ENCODE results near the gene PPP2R1B. TPM values are rescaled to one million over a fixed set of nuclear protein-coding genes. Genes with fewer than 3 reads are reported as not detected.

The PPP2R1B gene
- total and polyA plus RNA-seq, 8 donors = 12.6 to 50.1 (median 31.3) TPM

DNA sequence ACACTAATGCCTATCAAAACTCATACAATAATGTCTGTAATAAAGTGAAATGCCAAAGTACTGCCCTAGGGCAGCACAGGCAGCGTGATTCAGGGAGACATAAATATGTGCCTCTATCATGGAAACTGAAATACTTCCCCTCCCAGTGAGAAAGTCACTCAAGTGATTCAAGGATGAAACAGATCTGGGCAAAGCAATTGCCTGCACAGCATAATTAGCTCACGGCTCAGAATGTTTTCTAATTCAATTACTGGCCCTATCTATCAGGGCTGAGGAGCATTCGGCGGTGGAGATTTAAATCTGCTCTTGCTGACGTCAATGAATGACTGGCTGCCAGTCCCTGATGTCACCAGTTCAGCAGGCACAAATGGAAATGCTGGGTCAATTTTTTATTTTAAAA is 27.7 kb upstream of the PPP2R1B start:
- no peaks in the 10 kb centered on the region for H3K27me3 ChIP-seq
- intact Hi-C loops (cut with DNase I) = no loop called here
- H3K27ac ChIP-seq = no peak overlapping the region
- H3K9me3 ChIP-seq = no peaks in the 10 kb centered on the region
- ATAC-seq (peak in 2 of 4 donors; percentile 30 to 31), FAIRE-seq (no peak), DNase-seq (no peak)
- no peak overlapping the region for H3K4me3 ChIP-seq
- 85 to 89% methylated on average over 5 of the region's 5 CpGs for WGBS, 2 donors
- H3K4me1 ChIP-seq = peaks cover 0 to 8% (median 0%) of the 10 kb centered on the region in 3 donors
- no peaks in the 10 kb centered on the region for H3K36me3 ChIP-seq
- TF ChIP-seq, protein P1, sequence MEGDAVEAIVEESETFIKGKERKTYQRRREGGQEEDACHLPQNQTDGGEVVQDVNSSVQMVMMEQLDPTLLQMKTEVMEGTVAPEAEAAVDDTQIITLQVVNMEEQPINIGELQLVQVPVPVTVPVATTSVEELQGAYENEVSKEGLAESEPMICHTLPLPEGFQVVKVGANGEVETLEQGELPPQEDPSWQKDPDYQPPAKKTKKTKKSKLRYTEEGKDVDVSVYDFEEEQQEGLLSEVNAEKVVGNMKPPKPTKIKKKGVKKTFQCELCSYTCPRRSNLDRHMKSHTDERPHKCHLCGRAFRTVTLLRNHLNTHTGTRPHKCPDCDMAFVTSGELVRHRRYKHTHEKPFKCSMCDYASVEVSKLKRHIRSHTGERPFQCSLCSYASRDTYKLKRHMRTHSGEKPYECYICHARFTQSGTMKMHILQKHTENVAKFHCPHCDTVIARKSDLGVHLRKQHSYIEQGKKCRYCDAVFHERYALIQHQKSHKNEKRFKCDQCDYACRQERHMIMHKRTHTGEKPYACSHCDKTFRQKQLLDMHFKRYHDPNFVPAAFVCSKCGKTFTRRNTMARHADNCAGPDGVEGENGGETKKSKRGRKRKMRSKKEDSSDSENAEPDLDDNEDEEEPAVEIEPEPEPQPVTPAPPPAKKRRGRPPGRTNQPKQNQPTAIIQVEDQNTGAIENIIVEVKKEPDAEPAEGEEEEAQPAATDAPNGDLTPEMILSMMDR (IDR thresholded peaks at IDR 0.05) = no peak

DNA sequence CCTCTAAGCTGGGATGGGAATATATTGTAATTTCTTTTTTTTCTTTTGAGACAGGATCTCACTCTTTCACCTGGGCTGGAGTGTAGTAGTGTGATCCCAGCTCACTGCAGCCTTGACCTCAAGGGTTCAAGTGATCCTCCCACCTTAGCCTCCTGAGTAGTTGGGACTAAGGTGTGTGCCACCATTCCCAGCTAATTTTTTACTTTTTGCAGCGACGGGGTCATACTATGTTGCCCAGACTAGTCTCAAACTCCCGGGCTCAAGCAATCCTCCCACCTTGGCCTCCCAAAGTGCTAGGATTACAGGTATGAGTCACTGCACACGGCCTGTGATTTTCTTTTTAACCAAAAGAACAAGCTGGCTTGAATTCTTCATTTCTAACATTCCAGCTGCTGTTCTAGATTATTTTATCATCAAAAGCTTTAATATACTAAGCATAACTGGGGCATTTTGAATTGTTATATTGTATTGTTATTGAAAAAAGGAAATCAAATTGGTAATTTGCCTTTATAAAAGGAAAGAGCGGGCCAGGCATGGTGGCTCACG is 26.8 kb upstream of the PPP2R1B start:
- ATAC-seq = no peak
- WGBS, 2 donors = 92 to 97% methylated on average over 6 of the region's 6 CpGs
- intact Hi-C loops (cut with DNase I) = no loop called here
- no peaks in the 10 kb centered on the region for H3K36me3 ChIP-seq
- no peak for DNase-seq
- no peak for FAIRE-seq
- TF ChIP-seq, protein P1 (IDR thresholded peaks at IDR 0.05) = no peak
- H3K4me1 ChIP-seq = peaks cover 0 to 8% (median 0%) of the 10 kb centered on the region in 3 donors
- H3K27ac ChIP-seq = no peak overlapping the region
- H3K9me3 ChIP-seq = no peaks in the 10 kb centered on the region
- H3K4me3 ChIP-seq = no peak overlapping the region
- H3K27me3 ChIP-seq = no peaks in the 10 kb centered on the region

DNA sequence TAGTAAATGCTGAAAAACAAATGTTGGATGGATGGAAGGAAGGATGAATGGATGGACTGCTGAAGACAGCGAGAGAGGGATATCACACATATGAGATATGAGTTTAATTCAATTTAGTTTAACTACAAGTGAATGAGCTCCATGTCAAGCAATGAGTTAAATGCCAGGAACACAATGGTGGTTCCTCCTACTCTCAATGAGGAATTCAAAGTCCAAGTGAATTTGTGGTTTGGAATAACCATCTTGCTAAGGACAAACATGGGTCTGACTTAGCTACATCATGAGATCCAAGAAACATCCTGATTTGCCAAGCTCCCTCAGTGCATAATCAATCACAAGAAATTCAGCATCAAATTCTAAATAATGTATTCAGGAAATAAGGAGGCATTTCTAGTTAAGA is 26.1 kb upstream of the PPP2R1B start:
- H3K27me3 ChIP-seq = no peaks in the 10 kb centered on the region
- intact Hi-C loops (cut with DNase I) = no loop called here
- TF ChIP-seq, protein P1 (IDR thresholded peaks at IDR 0.05) = no peak
- no peaks in the 10 kb centered on the region for H3K9me3 ChIP-seq
- DNase-seq (no peak), FAIRE-seq (no peak), ATAC-seq (no peak)
- 98 to 100% methylated on average over 1 of the region's 1 CpG for WGBS, 2 donors
- peaks cover 0 to 8% (median 0%) of the 10 kb centered on the region in 3 donors for H3K4me1 ChIP-seq
- H3K36me3 ChIP-seq = no peaks in the 10 kb centered on the region
- no peak overlapping the region for H3K27ac ChIP-seq
- H3K4me3 ChIP-seq = no peak overlapping the region

DNA sequence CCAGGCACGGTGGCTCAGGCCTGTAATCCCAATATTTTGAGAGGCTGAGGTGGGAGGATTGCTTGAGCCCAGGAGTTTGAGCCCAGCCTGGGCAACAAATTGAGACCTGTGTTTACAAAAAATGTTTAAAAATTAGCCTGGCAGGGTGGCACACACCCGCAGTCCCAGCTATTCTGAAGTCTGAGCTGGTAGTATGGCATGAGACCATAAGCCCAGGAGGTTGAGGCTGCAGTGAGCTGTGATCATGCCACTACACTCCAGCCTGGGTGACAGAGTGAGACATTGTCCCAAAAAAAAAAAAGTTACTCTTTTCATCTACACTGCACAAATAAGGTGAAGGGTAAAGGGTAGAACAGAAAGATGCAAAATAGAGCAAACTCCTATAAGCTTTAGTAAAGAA is 22.3 kb upstream of the PPP2R1B start:
- H3K9me3 ChIP-seq = no peaks in the 10 kb centered on the region
- FAIRE-seq = no peak

DNA sequence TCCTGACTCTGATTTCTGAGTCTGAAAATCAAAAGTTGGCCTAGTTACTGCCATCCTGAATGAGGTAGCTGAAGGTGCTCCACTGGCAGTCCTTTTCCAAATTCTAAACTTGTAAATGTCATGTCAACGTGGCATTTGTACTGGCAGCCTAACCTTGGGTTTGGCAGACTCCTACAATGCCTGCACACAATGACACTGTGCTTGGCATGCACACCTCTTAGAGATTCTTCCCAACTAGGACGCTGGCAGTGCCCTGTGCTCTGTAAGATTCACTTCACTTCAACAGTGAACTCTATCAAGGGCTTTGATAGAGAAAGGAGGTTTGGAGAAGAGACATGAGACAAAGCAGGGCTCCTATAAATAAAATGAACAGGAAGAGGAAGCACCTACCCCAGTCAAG is 21.9 kb upstream of the PPP2R1B start:
- TF ChIP-seq, protein P1 (IDR thresholded peaks at IDR 0.05) = no peak
- Histone ChIP-seq H3K27ac (no peak overlapping the region), H3K4me3 (no peak overlapping the region), H3K27me3 (no peaks in the 10 kb centered on the region), H3K36me3 (peaks cover 0 to 9% (median 0%) of the 10 kb centered on the region in 3 donors), H3K4me1 (no peaks in the 10 kb centered on the region), H3K9me3 (no peaks in the 10 kb centered on the region)
- 31 to 33% methylated on average over 2 of the region's 2 CpGs for WGBS, 2 donors
- peak in 2 of 4 donors; percentile 30 to 53 for ATAC-seq
- no peak for DNase-seq
- no peak for FAIRE-seq
- intact Hi-C loops (cut with DNase I) = no loop called here

More for the DNA sequence above, 22.3 kb upstream of the PPP2R1B start:
- Histone ChIP-seq H3K27ac (no peak overlapping the region), H3K27me3 (no peaks in the 10 kb centered on the region), H3K36me3 (peaks cover 0 to 9% (median 0%) of the 10 kb centered on the region in 3 donors), H3K4me3 (no peak overlapping the region), H3K4me1 (no peaks in the 10 kb centered on the region)
- TF ChIP-seq, protein P1 (IDR thresholded peaks at IDR 0.05) = no peak
- 76 to 77% methylated on average over 2 of the region's 2 CpGs for WGBS, 2 donors
- DNase-seq (no peak), ATAC-seq (no peak)
- intact Hi-C loops (cut with DNase I) = no loop called here
